Nucleus accumbens (tissue), 56 donors: ENCODE results near the gene TANC1.
"Not testable (repeated sequence)": the region's sequence is repeated elsewhere in the genome, so short reads cannot be mapped to it uniquely, and the experiment has no call there.

ENCODE experiments used
- DNase-seq, 56 donors: peaks; one replicate each; lab custom pipeline; 2025; lab: John Stamatoyannopoulos, UW

Gene TANC1

DNA sequence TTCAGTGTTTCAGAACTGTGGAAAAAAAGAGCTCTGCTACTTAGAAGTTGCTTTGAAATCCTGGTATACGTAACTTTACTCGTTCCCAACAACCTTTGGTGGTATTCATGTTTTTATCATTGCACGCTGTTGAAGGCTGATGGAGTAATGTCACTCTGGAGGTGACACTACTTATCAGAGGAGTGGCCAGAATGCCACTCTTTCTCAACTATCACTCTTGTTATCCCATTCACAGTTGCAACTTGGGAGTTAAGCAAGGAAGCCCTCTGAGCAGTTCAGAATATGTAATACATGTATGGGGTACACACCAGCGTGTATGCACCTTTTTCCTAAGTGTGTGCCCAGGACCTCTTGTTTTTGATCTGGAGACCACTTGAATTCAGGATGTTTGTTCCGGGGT is 53.6 kb downstream of the TANC1 start:
- DNase-seq, result no peak

DNA sequence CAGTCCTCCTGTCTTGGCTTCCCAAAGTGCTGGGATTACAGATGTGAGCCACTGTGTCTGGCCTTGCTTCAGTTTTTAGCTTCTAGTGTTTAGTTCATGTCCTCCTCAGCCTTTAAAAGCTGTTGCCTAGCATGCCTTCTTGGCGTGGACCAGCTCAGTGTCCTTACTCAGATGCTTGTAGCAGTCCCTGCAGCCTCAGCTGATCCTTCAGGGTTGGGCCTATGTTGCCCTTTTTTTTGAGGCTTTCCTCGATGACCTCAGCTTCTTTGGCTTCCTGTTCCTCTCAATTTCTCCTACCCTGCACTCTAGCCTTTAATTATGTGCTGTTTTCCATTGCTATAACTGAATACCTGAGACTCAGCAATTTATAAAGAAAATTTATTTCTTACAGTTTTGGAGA is 57.7 kb downstream of the TANC1 start:
- no peak for DNase-seq

- no peak for DNase-seq
Observed at GRCh38 chr2:159028776-159029175, 60.3 kb downstream of the TANC1 start.

- DNase-seq, result no peak
Observed at GRCh38 chr2:159029936-159030335, 61.5 kb downstream of the TANC1 start.

DNA sequence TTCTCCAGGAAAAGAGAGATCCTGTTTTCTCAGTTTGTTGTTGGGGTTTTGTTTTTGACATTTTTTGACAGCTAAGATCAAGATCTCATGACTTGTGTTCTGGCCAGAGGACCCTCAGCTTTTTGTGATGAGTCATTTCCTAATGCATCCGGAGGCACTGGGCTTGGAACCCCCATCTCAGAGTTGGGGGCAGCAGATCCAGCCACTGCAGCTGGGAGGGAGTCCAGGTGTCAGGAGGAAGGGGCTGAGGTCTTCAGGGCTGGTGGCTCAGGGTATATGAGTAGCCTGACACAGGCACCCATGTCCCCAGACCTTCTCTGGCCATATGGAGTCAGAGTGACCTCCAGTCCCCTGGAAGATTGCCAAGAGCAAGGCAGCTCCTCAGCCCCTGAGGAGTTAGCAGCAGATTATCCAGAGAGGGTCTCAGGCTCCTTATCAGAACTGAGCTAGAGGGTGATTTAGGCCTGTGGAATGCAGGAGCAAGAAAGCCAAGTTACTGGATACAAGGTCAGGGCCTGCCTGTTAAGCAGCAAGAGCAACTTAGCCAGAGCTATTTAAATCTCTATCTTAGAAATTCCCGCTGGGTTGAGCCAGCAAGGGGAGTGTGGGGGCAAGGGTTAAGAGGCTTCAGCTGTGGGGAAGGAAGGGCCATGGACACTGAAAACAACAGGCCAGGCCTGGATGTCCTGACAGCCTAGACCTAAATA is 62.4 kb downstream of the TANC1 start:
- no peak for DNase-seq

DNA sequence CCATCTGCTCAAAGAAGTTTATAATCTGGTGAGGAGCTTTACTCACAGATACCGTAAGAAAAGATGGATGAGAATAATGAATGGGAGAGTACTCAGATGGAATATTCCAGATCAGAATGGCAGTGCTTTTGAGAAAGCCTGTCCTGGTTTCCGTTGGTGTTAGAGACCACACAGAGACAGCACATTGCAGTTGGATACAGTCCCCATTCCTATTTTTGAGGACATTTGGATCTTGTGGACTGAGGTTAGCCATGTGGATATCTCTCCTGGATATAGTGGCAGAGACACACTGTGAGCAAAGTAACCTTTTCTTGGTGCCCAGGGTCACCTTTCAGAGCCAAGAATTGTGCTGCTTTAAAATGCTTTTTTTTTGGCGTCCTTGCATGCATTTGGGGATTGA is 63.7 kb downstream of the TANC1 start:
- no peak for DNase-seq

- peak in 3 of 56 donors; percentile 9 to 22 (median 17) for DNase-seq
Observed at GRCh38 chr2:159032580-159032979, 64.1 kb downstream of the TANC1 start.

GRCh38 chr2:159034713-159035112 is 66.3 kb downstream of the TANC1 start:
- peak in 16 of 56 donors; percentile 5 to 43 (median 20) for DNase-seq

GRCh38 chr2:159035790-159036411 is 67.5 kb downstream of the TANC1 start:
- peak in 1 of 56 donors; percentile 14 for DNase-seq

GRCh38 chr2:159036461-159036860 is 68.0 kb downstream of the TANC1 start:
- DNase-seq, result not testable (repeated sequence)

- DNase-seq, result not testable (repeated sequence)
Observed at GRCh38 chr2:159041328-159041727, 72.9 kb downstream of the TANC1 start.

DNA sequence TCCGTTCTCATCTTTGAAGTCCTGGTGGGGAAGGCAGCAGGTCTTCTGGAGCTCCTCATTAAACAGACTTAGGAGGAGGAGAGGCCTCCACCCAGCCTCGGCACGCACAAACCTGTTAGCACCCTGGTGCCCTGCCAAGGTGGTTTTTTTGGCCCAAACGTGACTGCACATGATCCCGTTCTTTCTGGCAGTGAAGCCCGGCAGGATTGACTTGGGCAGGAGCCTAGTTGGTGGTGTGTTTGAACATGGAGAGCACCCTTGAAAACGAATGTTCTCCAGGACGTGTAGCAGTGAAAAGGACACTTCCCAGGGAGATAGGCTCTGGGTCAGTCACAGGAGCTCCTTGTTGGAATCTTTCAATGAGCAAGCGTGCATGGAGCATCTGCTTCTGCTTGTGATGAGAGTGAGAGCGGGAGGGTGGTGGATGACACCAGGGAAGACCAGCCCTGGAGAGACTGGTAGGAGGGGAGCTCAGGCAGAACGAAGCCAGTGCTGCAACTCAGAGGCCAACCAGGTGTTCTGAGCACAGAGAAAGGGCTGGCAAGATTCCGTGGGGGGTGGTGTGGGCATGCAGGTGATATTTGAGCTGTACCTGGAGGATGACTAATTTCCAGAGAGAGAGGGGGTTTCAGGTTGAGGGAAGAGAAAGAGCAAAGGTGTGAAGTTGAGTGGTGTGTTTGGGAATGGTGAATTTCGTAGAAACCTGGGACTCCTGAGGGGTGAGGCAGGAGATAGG is 73.8 kb downstream of the TANC1 start:
- DNase-seq, result no peak

DNA sequence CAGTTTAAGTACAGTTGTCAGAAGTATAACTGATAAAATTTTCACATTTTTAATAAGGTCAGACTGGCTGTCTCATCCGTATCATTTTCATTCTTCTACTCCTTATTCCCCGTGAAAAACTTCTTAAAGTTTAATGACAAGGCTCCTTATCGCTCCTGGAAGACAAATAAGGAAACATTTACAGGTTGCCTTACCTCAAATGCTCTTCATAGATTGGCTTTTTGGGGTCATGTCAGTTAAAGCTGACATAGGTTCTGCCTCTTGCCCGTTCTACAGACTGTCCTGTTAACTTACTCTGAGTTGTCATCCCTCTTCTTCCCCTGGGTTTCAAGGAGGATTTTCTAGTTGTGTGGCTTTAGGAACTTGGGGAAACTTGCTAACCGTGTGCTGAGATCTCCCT is 75.3 kb downstream of the TANC1 start:
- DNase-seq, result no peak

DNA sequence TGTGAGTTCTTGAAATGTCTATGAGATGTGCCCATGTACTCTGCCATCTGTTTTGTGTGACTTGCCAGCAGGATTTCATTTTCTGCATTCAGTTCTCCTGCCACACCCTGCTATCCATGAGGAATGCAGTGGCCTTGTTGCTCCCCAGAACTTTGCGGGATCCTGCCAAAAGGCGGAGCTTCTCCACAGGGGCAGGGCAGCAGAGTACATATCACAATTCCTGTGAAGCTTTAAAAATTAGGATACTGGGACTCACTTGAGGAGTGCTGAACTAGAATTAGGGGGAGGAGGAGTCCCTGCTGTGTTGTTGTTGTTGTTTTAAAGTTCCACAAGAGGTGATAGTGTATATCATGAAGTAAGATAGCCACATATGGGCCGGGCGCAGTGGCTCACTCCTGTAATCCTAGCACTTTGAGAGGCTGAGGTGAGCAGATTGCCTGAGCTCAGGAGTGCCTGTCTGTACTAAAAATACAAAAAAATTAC is 76.4 kb downstream of the TANC1 start:
- no peak for DNase-seq

DNA sequence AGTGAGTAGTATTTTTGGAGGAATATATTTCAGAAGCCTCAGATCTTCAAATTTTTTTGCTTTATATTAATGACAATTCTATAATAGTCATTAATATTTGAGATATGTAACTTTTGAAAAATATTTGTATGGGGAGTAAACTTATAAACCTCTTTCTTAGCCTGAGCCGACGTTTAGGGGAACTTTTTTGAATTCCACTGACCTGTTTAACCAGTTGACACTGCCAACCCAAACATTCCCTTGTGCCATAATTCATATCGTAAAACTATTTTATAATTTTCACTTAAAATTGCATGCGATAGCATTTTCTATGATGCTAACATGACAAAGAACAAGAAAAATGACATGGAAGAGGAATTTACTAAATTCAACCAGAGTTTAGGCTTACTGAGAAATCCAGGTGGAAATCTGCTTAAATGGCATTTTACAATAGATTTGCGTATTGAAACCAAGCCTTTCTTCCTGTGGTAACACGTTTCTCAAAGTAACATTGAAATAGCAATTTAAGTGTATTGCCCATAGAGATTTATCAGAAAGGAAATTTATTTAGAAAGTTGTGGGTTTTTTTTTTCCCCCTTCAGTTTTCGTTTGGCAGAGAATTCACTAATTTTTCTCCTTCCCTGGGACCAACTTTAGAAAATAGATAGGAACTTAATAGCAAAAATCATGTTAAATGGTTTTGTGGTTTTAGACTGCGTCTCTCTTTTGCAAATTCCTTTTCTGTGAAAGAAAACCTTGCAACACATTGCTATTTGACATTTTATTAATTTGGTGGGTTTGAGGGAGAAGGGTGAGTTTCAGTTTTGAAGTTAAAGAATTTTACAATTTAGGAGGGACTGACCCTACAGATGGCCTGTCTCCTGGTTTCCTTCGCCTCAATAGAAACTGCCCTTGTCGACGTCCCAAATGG is 77.4 kb downstream of the TANC1 start:
- no peak for DNase-seq

GRCh38 chr2:159046966-159047365 is 78.5 kb downstream of the TANC1 start:
- no peak for DNase-seq

DNA sequence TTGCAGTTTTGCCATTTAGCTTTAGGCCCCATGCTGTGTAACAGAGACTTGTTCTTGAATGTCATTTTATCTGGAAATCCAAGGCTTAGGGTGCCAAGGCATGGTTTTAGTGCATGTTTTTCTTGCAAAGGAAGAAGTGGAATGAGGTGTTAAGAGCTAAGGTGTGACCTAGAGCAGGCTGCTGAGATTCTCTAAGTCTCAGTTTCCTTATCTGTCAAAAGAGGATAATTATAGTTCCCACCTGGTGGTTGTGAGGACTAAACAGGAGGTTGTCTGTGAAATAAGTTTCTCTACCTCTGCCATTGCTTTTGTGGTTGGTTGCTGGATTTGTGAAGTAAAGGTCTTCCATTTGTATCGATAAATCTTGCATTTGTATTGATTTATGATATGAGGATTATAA is 82.0 kb downstream of the TANC1 start:
- DNase-seq, result no peak

DNA sequence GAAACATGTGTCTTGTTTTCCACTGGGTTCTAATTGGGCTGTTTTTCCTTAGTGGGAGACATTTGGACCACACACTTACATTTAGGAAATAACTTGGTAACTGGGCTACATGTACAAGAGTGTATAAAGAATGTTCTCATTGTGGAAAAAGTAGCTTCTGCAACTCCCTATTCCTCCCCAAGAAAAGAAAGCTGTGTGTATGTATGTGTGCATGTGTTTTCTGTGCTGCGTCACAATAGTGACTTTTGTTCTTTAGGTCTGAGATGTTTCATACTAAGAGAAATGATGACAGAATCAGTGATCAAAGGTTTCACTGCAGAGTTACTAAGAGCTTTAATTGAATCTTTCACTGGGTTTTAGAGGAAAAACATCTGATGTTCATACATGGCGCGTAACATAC is 82.7 kb downstream of the TANC1 start:
- no peak for DNase-seq

DNA sequence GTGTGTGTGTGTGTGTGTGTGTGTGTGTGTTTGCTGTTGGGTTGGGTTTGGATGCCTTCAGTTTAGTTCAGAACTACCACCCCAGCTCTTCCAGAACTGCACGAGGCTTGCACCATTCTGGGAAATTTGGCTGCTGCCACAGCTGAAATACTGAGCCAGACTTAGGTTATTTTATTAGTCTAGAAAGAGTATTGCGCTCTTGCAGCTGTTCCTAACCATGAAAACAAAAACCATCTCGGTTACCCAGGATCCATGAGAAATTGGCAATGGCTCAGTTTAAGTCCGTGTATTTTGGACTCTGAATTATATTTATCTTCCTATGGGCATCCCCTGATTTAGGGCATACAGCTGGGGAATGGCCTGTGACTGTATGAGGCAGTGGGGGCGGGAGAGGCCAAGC is 83.2 kb downstream of the TANC1 start:
- no peak for DNase-seq

- no peak for DNase-seq
Observed at GRCh38 chr2:159052157-159052601, 83.7 kb downstream of the TANC1 start.
